Gastrocnemius medialis (tissue), 4 donors: ENCODE measurements around the gene ABCB8.

Experiments used
- POLR2A ChIP-seq, 2 donors: fragments of 450-650 bp; IDR thresholded peaks; one replicate each; pipeline ENCODE4 v1.6.1; 2017; ENCODE audit warnings: antibody characterized with exemption in 2 of 2, mild to moderate bottlenecking in 2 of 2, moderate library complexity in 2 of 2
- TF ChIP-seq, protein P1 (sequence below), 5 experiments: fragments of 450-650 bp in 3 of 5; fragments of 200-600 bp in 2 of 5; sonication (generic) in 2 of 5; IDR thresholded peaks in 4 of 5; conservative IDR thresholded peaks in 1 of 5; 1 replicate in 4 of 5; 2 replicates in 1 of 5; pipeline ENCODE4 v1.5.1; 2016 to 2019; ENCODE audit warnings: antibody characterized with exemption in 5 of 5, mild to moderate bottlenecking in 3 of 5, moderate library complexity in 3 of 5

DNA sequence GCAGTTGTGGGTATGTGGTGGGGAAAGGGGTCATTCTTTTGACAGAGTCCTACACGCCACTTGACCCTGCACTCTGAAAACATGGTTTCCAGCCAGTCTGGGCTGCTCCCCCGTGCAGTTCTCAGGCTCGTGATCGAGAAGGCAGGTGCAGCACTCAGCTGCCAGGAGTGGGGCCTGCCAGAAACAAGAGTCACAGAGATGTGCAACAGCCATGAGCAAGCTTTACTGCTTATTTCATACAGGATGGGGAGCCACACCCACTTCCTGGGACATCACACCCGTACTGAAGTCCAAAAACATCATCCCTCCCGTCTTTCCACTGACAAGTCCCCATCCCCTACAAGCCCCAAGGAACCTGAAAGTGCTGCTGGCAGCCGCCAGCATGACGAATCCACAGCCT, 13.3 kb upstream of the ABCB8 start:
- TF ChIP-seq, protein P1, sequence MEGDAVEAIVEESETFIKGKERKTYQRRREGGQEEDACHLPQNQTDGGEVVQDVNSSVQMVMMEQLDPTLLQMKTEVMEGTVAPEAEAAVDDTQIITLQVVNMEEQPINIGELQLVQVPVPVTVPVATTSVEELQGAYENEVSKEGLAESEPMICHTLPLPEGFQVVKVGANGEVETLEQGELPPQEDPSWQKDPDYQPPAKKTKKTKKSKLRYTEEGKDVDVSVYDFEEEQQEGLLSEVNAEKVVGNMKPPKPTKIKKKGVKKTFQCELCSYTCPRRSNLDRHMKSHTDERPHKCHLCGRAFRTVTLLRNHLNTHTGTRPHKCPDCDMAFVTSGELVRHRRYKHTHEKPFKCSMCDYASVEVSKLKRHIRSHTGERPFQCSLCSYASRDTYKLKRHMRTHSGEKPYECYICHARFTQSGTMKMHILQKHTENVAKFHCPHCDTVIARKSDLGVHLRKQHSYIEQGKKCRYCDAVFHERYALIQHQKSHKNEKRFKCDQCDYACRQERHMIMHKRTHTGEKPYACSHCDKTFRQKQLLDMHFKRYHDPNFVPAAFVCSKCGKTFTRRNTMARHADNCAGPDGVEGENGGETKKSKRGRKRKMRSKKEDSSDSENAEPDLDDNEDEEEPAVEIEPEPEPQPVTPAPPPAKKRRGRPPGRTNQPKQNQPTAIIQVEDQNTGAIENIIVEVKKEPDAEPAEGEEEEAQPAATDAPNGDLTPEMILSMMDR (IDR thresholded peaks at IDR 0.05 in 4 of 5, conservative IDR thresholded peaks at IDR 0.05 in 1 of 5), result no peak
- no peak for TF ChIP-seq POLR2A (IDR thresholded peaks at IDR 0.05)
